Activated CD8-positive, alpha-beta memory T cell treated with anti-CD3 and anti-CD28 coated beads, Interleukin-2, amount 50 U/mL, for 48 hours (primary cell): Measurements from ENCODE around the gene ACVR2A.

Experiments used
- DNase-seq: peaks from one replicate; pipeline ENCODE4 v3.0.0-alpha.2; 2020

The ACVR2A gene

GRCh38 chr2:147855977-147856376, 11.1 kb downstream of the ACVR2A start:
- no peak for DNase-seq

- no peak for DNase-seq
These were observed 15.2 kb downstream of the ACVR2A start for GRCh38 chr2:147860009-147860408.

- no peak for DNase-seq
These were observed 18.2 kb downstream of the ACVR2A start for GRCh38 chr2:147862859-147863516.

- DNase-seq = no peak
These were observed 19.0 kb downstream of the ACVR2A start for GRCh38 chr2:147863835-147864234.

GRCh38 chr2:147865560-147865959, 20.7 kb downstream of the ACVR2A start:
- DNase-seq = no peak

- no peak for DNase-seq
These were observed 22.2 kb downstream of the ACVR2A start for GRCh38 chr2:147867050-147867449.

GRCh38 chr2:147869934-147870333, 25.1 kb downstream of the ACVR2A start:
- no peak for DNase-seq

GRCh38 chr2:147872967-147873366, 28.1 kb downstream of the ACVR2A start:
- DNase-seq = no peak

GRCh38 chr2:147873859-147874483, 29.1 kb downstream of the ACVR2A start:
- no peak for DNase-seq

GRCh38 chr2:147879846-147880245, 35.0 kb downstream of the ACVR2A start:
- DNase-seq = no peak

GRCh38 chr2:147882631-147883030, 37.8 kb downstream of the ACVR2A start:
- DNase-seq = no peak

GRCh38 chr2:147884830-147885229, 40.0 kb downstream of the ACVR2A start:
- no peak for DNase-seq

- DNase-seq = no peak
These were observed 41.3 kb downstream of the ACVR2A start for GRCh38 chr2:147886136-147886535.

- DNase-seq = no peak
These were observed 43.9 kb downstream of the ACVR2A start for GRCh38 chr2:147888680-147889079.

- DNase-seq = no peak
These were observed 59.2 kb downstream of the ACVR2A start for GRCh38 chr2:147904051-147904450.

GRCh38 chr2:147909178-147909577, 64.3 kb downstream of the ACVR2A start:
- DNase-seq = no peak

- DNase-seq = no peak
These were observed 66.2 kb downstream of the ACVR2A start for GRCh38 chr2:147910990-147911473.

- no peak for DNase-seq
These were observed 69.1 kb downstream of the ACVR2A start for GRCh38 chr2:147913701-147914480.

- no peak for DNase-seq
These were observed 71.2 kb downstream of the ACVR2A start for GRCh38 chr2:147916067-147916466.

- no peak for DNase-seq
These were observed 71.9 kb downstream of the ACVR2A start for GRCh38 chr2:147916723-147917122.

GRCh38 chr2:147917161-147917560, 72.3 kb downstream of the ACVR2A start:
- no peak for DNase-seq

GRCh38 chr2:147923846-147924245, 79.0 kb downstream of the ACVR2A start:
- DNase-seq = no peak

GRCh38 chr2:147924647-147925046, 79.8 kb downstream of the ACVR2A start:
- no peak for DNase-seq

- DNase-seq = no peak
These were observed 81.1 kb downstream of the ACVR2A start for GRCh38 chr2:147925886-147926285.
